ENCODE results near the gene ST6GALNAC4.

DNA sequence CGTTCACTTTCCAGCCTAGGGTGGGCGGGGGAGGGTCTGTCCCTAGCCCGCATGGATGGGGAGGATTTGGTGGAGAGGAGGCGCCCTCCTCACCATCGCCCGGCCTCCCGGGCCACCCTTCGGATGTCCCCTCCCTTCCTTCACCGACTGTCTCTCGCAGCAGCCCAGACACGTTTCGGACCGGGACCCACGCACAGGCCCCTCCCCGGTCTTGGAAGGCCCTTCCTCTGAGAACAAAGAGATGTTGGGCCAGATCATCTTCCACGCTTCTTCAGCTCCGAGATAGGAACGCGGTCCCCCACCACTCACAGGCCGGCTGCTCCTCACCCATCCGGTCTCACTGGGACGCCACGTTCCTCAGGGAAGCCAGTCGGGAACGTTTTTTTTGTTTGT, 21.5 kb upstream of the ST6GALNAC4 start:
- TF ChIP-seq, protein P1, sequence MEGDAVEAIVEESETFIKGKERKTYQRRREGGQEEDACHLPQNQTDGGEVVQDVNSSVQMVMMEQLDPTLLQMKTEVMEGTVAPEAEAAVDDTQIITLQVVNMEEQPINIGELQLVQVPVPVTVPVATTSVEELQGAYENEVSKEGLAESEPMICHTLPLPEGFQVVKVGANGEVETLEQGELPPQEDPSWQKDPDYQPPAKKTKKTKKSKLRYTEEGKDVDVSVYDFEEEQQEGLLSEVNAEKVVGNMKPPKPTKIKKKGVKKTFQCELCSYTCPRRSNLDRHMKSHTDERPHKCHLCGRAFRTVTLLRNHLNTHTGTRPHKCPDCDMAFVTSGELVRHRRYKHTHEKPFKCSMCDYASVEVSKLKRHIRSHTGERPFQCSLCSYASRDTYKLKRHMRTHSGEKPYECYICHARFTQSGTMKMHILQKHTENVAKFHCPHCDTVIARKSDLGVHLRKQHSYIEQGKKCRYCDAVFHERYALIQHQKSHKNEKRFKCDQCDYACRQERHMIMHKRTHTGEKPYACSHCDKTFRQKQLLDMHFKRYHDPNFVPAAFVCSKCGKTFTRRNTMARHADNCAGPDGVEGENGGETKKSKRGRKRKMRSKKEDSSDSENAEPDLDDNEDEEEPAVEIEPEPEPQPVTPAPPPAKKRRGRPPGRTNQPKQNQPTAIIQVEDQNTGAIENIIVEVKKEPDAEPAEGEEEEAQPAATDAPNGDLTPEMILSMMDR (tag by site-specific recombination; IDR thresholded peaks at IDR 0.05) = no peak
- no peak for TF ChIP-seq ZNF214 (tag by site-specific recombination; IDR thresholded peaks at IDR 0.05; ENCODE audit: borderline replicate concordance)
- TF ChIP-seq, protein P2, sequence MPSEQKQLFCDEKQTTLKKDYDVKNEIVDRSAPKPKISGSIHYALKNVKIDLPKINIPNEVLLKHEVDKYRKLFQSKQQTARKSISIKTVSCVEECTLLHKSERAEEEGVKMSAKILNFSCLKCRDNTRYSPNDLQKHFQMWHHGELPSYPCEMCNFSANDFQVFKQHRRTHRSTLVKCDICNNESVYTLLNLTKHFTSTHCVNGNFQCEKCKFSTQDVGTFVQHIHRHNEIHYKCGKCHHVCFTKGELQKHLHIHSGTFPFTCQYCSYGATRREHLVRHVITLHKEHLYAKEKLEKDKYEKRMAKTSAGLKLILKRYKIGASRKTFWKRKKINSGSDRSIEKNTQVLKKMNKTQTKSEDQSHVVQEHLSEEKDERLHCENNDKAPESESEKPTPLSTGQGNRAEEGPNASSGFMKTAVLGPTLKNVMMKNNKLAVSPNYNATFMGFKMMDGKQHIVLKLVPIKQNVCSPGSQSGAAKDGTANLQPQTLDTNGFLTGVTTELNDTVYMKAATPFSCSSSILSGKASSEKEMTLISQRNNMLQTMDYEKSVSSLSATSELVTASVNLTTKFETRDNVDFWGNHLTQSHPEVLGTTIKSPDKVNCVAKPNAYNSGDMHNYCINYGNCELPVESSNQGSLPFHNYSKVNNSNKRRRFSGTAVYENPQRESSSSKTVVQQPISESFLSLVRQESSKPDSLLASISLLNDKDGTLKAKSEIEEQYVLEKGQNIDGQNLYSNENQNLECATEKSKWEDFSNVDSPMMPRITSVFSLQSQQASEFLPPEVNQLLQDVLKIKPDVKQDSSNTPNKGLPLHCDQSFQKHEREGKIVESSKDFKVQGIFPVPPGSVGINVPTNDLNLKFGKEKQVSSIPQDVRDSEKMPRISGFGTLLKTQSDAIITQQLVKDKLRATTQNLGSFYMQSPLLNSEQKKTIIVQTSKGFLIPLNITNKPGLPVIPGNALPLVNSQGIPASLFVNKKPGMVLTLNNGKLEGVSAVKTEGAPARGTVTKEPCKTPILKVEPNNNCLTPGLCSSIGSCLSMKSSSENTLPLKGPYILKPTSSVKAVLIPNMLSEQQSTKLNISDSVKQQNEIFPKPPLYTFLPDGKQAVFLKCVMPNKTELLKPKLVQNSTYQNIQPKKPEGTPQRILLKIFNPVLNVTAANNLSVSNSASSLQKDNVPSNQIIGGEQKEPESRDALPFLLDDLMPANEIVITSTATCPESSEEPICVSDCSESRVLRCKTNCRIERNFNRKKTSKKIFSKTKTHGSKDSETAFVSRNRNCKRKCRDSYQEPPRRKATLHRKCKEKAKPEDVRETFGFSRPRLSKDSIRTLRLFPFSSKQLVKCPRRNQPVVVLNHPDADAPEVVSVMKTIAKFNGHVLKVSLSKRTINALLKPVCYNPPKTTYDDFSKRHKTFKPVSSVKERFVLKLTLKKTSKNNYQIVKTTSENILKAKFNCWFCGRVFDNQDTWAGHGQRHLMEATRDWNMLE (tag by site-specific recombination; conservative IDR thresholded peaks at IDR 0.05; ENCODE audit: low read depth) = no peak
